Activated B cell treated with CpG ODN at 0.5 μM for 24 hours (primary cell): ENCODE measurements around the gene SMIM38. TPM values are rescaled to one million over a fixed set of nuclear protein-coding genes. Genes with fewer than 3 reads are reported as not detected.

Experiments
- ATAC-seq: fragments of 200-7000 bp; cut with Tn5 transposase; one replicate; pipeline ENCODE4 v1.10.0; 2021; ENCODE audit warnings: low read depth, mild to moderate bottlenecking, moderate library complexity
- CTCF ChIA-PET: fragments of 350-600 bp; sonication (Branson Sonifier 250); formaldehyde crosslinking; loops from one replicate; lab custom pipeline; 2021; ENCODE audit warnings: antibody characterized with exemption; lab: Charles Lee
- POLR2A ChIA-PET: fragments of 350-600 bp; sonication (Branson Sonifier 250); formaldehyde crosslinking; loops from one replicate; lab custom pipeline; 2021; ENCODE audit warnings: antibody characterized with exemption; lab: Charles Lee
- DNase-seq: peaks from one replicate; pipeline ENCODE4 v3.0.0; 2022
- H3K27ac Mint-ChIP-seq: one replicate; pipeline ENCODE4 v1.8.0; 2020; ENCODE audit warnings: mixed read lengths
- H3K27me3 Mint-ChIP-seq: one replicate; pipeline ENCODE4 v1.8.0; 2021; ENCODE audit warnings: mixed read lengths
- H3K36me3 Mint-ChIP-seq: one replicate; pipeline ENCODE4 v1.8.0; 2021; ENCODE audit warnings: low read depth, mixed read lengths
- H3K4me1 Mint-ChIP-seq: one replicate; pipeline ENCODE4 v1.8.0; 2021; ENCODE audit warnings: mixed read lengths
- H3K4me3 Mint-ChIP-seq: one replicate; pipeline ENCODE4 v1.8.0; 2020; ENCODE audit warnings: mild to moderate bottlenecking, mixed read lengths
- H3K9me3 Mint-ChIP-seq: one replicate; pipeline ENCODE4 v1.8.0; 2020; ENCODE audit warnings: mixed read lengths
- CTCF ChIP-seq: fragments of 200-600 bp; IDR thresholded peaks from one replicate; pipeline ENCODE4 v1.8.0; 2022; ENCODE audit warnings: antibody characterized with exemption, mild to moderate bottlenecking
- intact Hi-C: fragments of 100-400 bp; cut with micrococcal nuclease; formaldehyde crosslinking; loops from one replicate; pipeline ENCODE4 v1.15.1; 2024
- total RNA-seq: library from RNA; stranded (reverse); gene quantifications from 2 replicates; pipeline ENCODE4 v1.2.3, GENCODE V29; 2022

SMIM38 gene
- total RNA-seq, 1 donor from 2014 or later, result 2.7 TPM

- intact Hi-C loops, result no loop called here
- ATAC-seq (no peak), DNase-seq (no peak)
- H3K27ac Mint-ChIP-seq, result no peak overlapping the region
- no peaks in the 10 kb centered on the region for H3K4me1 Mint-ChIP-seq
- no peak for TF ChIP-seq CTCF
- H3K27me3 Mint-ChIP-seq, result peaks cover 3% of the 10 kb centered on the region
- no peaks in the 10 kb centered on the region for H3K9me3 Mint-ChIP-seq
- H3K4me3 Mint-ChIP-seq, result no peak overlapping the region
- ChIA-PET CTCF (no interaction called here), POLR2A (no interaction called here)
- H3K36me3 Mint-ChIP-seq, result no peaks in the 10 kb centered on the region
These were observed 46.6 kb upstream of the SMIM38 start for GRCh38 chr11:69109101-69109500.

GRCh38 chr11:69110451-69110850, 45.3 kb upstream of the SMIM38 start:
- ChIA-PET CTCF (no interaction called here), POLR2A (no interaction called here)
- no peak for TF ChIP-seq CTCF
- peaks cover 3% of the 10 kb centered on the region for H3K27me3 Mint-ChIP-seq
- intact Hi-C loops, result no loop called here
- ATAC-seq (no peak), DNase-seq (no peak)
- no peaks in the 10 kb centered on the region for H3K36me3 Mint-ChIP-seq
- H3K4me1 Mint-ChIP-seq, result no peaks in the 10 kb centered on the region
- no peaks in the 10 kb centered on the region for H3K9me3 Mint-ChIP-seq
- H3K4me3 Mint-ChIP-seq, result no peak overlapping the region
- no peak overlapping the region for H3K27ac Mint-ChIP-seq

GRCh38 chr11:69111624-69112542, 43.9 kb upstream of the SMIM38 start:
- no peaks in the 10 kb centered on the region for H3K36me3 Mint-ChIP-seq
- H3K9me3 Mint-ChIP-seq, result no peaks in the 10 kb centered on the region
- no peak for ATAC-seq
- intact Hi-C loops, result no loop called here
- H3K27ac Mint-ChIP-seq, result no peak overlapping the region
- H3K4me1 Mint-ChIP-seq, result no peaks in the 10 kb centered on the region
- DNase-seq, result no peak
- no peak overlapping the region for H3K4me3 Mint-ChIP-seq
- CTCF ChIA-PET, result no interaction called here
- POLR2A ChIA-PET, result no interaction called here
- peaks cover 3% of the 10 kb centered on the region for H3K27me3 Mint-ChIP-seq
- TF ChIP-seq CTCF, result no peak

- Mint-ChIP-seq H3K9me3 (no peaks in the 10 kb centered on the region), H3K4me1 (no peaks in the 10 kb centered on the region), H3K27ac (no peak overlapping the region), H3K27me3 (no peaks in the 10 kb centered on the region), H3K4me3 (no peak overlapping the region), H3K36me3 (no peaks in the 10 kb centered on the region)
- intact Hi-C loops, result no loop called here
- no peak for ATAC-seq
- POLR2A ChIA-PET, result interaction anchor here (0.6 kb wide), 1 partner anchor 526 kb away, joined by 9 read pairs; no protein-coding TSS in a partner anchor
- TF ChIP-seq CTCF, result no peak
- no peak for DNase-seq
- CTCF ChIA-PET, result no interaction called here
These were observed 42.5 kb upstream of the SMIM38 start for GRCh38 chr11:69113226-69113625.

- H3K4me3 Mint-ChIP-seq, result no peak overlapping the region
- TF ChIP-seq CTCF, result no peak
- DNase-seq (no peak), ATAC-seq (no peak)
- intact Hi-C loops, result no loop called here
- no peak overlapping the region for H3K27ac Mint-ChIP-seq
- H3K9me3 Mint-ChIP-seq, result no peaks in the 10 kb centered on the region
- CTCF ChIA-PET, result no interaction called here
- POLR2A ChIA-PET, result interaction anchor here (0.6 kb wide), 1 partner anchor 525 kb away, joined by 9 read pairs; no protein-coding TSS in a partner anchor
- H3K4me1 Mint-ChIP-seq, result no peaks in the 10 kb centered on the region
- no peaks in the 10 kb centered on the region for H3K27me3 Mint-ChIP-seq
- H3K36me3 Mint-ChIP-seq, result no peaks in the 10 kb centered on the region
These were observed 41.9 kb upstream of the SMIM38 start for GRCh38 chr11:69113646-69114340.
